Ishikawa (cell line): ENCODE data around the gene TMEM181.

ENCODE experiments used
- CEBPB ChIP-seq: IDR thresholded peaks from 2 replicates; pipeline ENCODE4 v1.6.1; 2012
- CREB1 ChIP-seq: IDR thresholded peaks from 2 replicates; pipeline ENCODE4 v1.6.1; 2012; ENCODE audit warnings: low read depth
- EGR1 ChIP-seq: IDR thresholded peaks from 2 replicates; pipeline ENCODE4 v1.6.1; 2012
- EP300 ChIP-seq: IDR thresholded peaks from 2 replicates; pipeline ENCODE4 v1.6.1; 2012; ENCODE audit warnings: borderline replicate concordance
- FOXM1 ChIP-seq: IDR thresholded peaks from 2 replicates; pipeline ENCODE4 v1.6.1; 2012; ENCODE audit warnings: low read depth, borderline replicate concordance
- NFIC ChIP-seq: IDR thresholded peaks from 2 replicates; pipeline ENCODE4 v1.6.1; 2012
- RAD21 ChIP-seq: IDR thresholded peaks from 2 replicates; pipeline ENCODE4 v1.6.1; 2012; ENCODE audit warnings: low read depth
- REST ChIP-seq: IDR thresholded peaks from 2 replicates; pipeline ENCODE4 v1.6.1; 2012; ENCODE audit warnings: low read depth, mild to moderate bottlenecking
- TAF1 ChIP-seq: IDR thresholded peaks from 2 replicates; pipeline ENCODE4 v1.6.1; 2012; ENCODE audit warnings: low read depth, mild to moderate bottlenecking
- TCF12 ChIP-seq: IDR thresholded peaks from 2 replicates; pipeline ENCODE4 v1.6.1; 2012; ENCODE audit warnings: low read depth
- TEAD4 ChIP-seq: IDR thresholded peaks from 2 replicates; pipeline ENCODE4 v1.6.1; 2012
- USF1 ChIP-seq: IDR thresholded peaks from 2 replicates; pipeline ENCODE4 v1.6.1; 2012
- YY1 ChIP-seq: IDR thresholded peaks from 2 replicates; pipeline ENCODE4 v1.6.1; 2012; ENCODE audit warnings: low read depth
- ZBTB7A ChIP-seq: IDR thresholded peaks from 2 replicates; pipeline ENCODE4 v1.6.1; 2012; ENCODE audit warnings: low read depth
- TF ChIP-seq, protein P1 (sequence below): IDR thresholded peaks from 2 replicates; pipeline ENCODE4 v1.6.1; 2012

TMEM181 gene

GRCh38 chr6:158552796-158553138, 7.1 kb upstream of the TMEM181 start:
- TF ChIP-seq CEBPB (no peak), TAF1 (no peak), YY1 (no peak), EGR1 (no peak), ZBTB7A (no peak), FOXM1 (no peak), TEAD4 (no peak), RAD21 (no peak)
- TF ChIP-seq, protein P1, sequence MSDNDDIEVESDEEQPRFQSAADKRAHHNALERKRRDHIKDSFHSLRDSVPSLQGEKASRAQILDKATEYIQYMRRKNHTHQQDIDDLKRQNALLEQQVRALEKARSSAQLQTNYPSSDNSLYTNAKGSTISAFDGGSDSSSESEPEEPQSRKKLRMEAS, result no peak

DNA sequence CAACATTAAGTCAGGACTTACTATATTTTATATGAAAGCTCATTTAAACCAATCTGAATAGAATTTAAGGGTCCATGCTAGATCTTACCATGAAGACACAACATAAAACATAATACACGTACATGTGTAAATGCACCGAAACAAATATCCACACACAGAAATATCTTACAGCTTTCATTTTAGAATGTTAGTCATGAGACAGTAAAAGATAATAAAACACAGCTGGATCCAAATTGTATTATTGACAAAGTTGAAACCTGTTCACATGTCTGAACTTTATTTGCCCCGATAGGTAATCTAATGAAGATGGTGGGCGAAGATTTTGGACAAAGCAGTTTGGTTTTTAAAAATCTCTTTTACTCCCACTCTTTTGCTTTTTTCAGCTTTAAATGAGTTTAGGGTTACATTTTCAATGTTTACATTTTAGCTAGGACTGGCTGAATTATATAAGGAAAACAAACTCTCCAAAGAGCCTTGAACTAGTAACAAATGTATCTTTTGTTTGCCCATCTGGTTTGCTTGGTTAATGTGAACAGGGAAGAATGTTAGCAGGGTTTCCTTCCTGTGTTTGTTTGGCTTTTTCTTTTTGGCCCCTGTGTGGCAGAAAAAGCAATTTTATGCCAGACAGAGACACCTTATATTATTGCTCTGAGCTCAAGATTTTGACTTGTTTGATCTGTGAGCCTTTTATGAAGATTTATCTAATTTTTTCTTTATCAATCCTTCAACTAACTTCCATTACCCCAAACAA, 5.1 kb upstream of the TMEM181 start:
- TF ChIP-seq REST (no peak), CREB1 (no peak), ZBTB7A (no peak), USF1 (no peak), TEAD4 (no peak), EP300 (no peak), NFIC (no peak), EGR1 (no peak), FOXM1 (no peak), YY1 (no peak), TCF12 (no peak), RAD21 (no peak), TAF1 (no peak), CEBPB (no peak)
- TF ChIP-seq, protein P1, result no peak

DNA sequence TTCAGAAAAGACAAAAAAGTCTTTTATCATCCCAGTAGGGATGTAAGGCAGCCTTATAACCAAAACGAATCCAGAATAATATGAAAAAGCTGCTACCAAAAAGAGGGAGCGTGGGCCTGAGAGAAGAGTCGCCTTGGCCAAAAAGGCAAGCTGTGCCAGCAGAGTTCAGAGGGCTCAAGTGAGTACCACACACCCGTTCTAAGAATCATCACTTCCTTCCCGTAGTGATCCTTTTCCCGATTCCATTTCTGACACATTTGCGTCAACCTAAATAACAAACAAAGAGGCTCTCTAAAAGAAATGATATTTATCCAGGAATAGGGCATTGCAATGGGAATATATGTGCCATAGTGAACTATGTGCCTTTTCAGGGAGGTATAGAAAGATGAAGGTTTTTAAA, 3.8 kb upstream of the TMEM181 start:
- no peak for TF ChIP-seq CEBPB
- no peak for TF ChIP-seq TCF12
- no peak for TF ChIP-seq NFIC
- no peak for TF ChIP-seq CREB1
- TF ChIP-seq YY1, result no peak
- TF ChIP-seq, protein P1, result no peak

- TF ChIP-seq FOXM1 (no peak), TEAD4 (no peak), NFIC (no peak), REST (no peak), CREB1 (no peak), ZBTB7A (no peak), RAD21 (no peak), YY1 (no peak), TAF1 (no peak), TCF12 (no peak)
- TF ChIP-seq, protein P1, result no peak
Measured at GRCh38 chr6:158557927-158558326, 2.0 kb upstream of the TMEM181 start.

- TF ChIP-seq CREB1 (no peak), TAF1 (no peak), REST (no peak), NFIC (no peak), EGR1 (no peak), RAD21 (no peak), YY1 (no peak), ZBTB7A (no peak)
Measured at GRCh38 chr6:158558415-158559306, 1.2 kb upstream of the TMEM181 start.
